Right lobe of liver (tissue), 4 donors: Measurements from ENCODE around the gene TSHZ3.

Experiments
- POLR2A ChIP-seq: fragments of 450-650 bp; IDR thresholded peaks from one replicate; pipeline ENCODE4 v1.6.1; 2017; ENCODE audit warnings: antibody characterized with exemption, mild to moderate bottlenecking
- TF ChIP-seq, protein P1 (sequence below), 4 donors: fragments of 200-600 bp in 3 of 4; fragments of 450-650 bp in 1 of 4; IDR thresholded peaks; one replicate each; pipeline versions ENCODE4 v1.5.1 to v1.8.0; 2016 to 2022; ENCODE audit warnings: antibody characterized with exemption in 4 of 4, mild to moderate bottlenecking in 2 of 4
- donor health status: DM: no; HTN: no; CAD: no.
- donor health status: DM: no; HTN: no; CAD: no.
- donor health status: DM: no; HTN: yes; CAD: no.

DNA sequence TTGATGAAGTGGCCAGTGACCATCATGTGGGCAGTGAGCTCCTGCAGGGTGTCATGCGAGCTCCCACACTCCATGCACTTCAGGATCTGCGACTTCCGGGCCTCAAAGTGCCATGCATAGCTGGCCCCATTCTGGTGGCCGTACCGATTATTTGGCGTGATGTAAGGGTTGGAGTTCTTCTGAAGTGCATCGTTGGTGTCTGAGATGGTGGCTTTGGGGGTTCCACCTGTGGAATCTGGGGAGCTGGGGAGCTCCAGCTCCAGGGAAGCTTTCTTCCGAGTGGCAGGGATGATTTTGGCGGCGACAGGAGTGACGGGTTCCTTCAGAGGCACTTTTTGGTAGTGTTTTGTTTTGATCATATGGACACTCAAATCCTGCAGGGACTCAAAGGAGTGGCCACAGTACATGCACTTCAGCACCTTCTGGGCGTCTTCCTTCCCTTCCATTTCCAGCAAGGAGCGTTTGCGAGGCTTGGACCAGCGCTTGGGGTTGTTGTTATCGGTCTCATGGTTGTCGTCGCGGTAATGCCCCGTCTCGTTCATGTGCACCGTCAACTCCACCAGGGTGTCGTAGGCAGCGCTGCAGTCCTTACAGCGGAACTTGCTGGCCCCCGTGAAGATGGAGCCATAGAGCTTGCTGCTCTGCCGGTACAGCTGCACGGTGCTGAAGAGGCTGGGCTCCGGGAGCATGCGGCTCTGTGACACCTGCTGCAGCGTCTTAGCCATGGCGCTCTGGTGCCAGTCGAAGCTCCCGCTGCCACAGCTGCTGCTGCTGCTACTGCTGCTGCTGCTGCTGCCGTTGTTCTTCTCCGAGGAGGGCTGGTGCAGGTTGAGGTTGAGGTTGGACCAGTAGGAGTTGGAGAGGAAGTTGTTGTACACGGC is 70.4 kb downstream of the TSHZ3 start:
- TF ChIP-seq, protein P1, sequence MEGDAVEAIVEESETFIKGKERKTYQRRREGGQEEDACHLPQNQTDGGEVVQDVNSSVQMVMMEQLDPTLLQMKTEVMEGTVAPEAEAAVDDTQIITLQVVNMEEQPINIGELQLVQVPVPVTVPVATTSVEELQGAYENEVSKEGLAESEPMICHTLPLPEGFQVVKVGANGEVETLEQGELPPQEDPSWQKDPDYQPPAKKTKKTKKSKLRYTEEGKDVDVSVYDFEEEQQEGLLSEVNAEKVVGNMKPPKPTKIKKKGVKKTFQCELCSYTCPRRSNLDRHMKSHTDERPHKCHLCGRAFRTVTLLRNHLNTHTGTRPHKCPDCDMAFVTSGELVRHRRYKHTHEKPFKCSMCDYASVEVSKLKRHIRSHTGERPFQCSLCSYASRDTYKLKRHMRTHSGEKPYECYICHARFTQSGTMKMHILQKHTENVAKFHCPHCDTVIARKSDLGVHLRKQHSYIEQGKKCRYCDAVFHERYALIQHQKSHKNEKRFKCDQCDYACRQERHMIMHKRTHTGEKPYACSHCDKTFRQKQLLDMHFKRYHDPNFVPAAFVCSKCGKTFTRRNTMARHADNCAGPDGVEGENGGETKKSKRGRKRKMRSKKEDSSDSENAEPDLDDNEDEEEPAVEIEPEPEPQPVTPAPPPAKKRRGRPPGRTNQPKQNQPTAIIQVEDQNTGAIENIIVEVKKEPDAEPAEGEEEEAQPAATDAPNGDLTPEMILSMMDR (IDR thresholded peaks at IDR 0.05), result no peak
- no peak for TF ChIP-seq POLR2A
